Activated CD4-positive, CD25-positive, alpha-beta regulatory T cell (primary cell): ENCODE measurements around the gene HOXB6.

ENCODE experiments used
- DNase-seq, 4 experiments: peaks; one replicate each; lab custom pipeline; 2025; lab: John Stamatoyannopoulos, UW

HOXB6 gene

DNA sequence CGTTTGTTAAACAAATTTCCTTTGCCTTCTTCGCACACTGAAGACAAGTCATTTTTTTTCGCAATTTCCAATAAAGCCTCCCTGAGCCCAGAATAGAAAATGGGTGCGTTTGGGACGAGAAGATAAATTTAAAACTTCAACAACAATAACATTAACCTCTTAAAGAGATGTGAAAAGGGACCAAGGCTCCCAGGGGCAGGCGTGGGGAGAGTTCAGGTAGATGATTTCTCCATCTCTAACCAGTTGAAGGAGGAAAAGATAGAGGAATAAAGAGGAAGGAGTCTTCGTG, 25.4 kb downstream of the HOXB6 start:
- no peak for DNase-seq

- no peak for DNase-seq
These were observed 25.9 kb downstream of the HOXB6 start for GRCh38 chr17:48578616-48579470.

GRCh38 chr17:48577946-48578615, 26.7 kb downstream of the HOXB6 start, which contains the start of gene HOXB4:
Gene HOXB4, minus strand, starts transcription at chr17:48578350. Its CDS starts 31 bp downstream, at chr17:48578319.
- DNase-seq: peak in 2 of 4 experiments; percentile 22 to 31

DNA sequence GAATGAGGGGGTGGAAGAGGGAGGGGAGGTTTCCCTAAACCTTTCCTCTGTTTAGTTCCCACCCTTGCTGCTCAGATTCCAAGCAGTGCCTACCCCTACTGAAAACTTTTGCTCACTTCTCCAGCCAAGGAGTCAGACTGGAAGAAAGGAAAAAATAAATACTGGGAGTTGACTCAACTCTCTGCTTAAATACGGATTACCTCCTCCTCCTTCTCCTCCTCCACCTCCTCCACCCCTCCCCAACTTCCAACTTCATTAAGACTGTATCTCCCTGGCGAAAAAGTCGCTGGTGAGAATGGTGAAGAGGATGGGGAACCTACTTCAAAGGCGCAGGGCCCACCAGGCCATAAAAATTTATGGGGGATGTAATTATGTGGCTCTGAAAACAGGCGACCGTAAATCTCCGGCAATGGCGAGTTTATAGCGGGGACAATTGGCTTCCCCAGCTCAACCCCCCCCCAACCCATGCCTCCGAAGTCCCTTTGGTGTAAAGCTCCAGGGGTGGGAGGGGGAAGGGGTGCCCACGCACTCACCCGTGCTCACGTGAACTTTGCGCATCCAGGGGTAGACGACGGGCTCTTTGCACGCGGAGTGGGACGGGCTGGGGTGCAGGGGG, 27.3 kb downstream of the HOXB6 start:
- DNase-seq: no peak

GRCh38 chr17:48576479-48577309, 28.1 kb downstream of the HOXB6 start:
- no peak for DNase-seq

DNA sequence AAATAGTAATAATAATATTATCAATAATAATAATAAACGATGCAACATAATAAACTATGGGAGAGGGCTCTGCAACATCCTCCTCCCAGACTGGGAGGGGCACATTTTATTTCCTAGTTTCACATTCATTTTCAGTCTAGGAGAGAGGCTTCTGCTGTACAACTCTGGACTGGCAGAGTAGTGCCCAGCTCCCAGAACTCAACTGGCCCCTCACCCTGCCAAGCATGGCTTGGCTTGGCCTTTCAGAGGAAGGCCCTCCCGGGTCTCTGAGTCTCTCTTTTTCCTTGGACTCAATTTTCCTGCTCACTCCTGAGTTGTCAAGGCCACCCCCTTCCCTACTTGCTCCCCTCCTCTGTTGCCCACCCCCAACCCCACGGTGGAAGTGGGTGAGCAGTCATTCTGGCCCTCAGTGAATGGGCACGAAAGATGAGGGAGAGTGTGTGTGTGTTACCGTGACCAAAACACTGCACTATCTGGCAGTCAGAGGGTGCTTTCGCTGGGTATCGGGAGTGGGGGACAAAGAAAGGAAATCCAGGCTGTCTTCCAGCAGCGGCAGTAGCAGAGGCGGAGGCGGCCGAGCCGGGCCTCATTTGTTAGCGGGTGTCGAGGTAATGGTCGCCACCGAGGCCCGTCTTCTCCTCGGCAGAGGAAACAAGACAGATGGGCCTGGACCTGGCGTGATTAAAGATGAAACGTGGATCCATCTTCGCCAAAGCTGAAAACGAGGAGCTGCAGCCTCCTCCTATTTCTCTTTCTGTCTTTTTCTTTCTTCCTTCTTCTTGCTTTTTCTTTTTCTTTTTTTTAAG, 28.9 kb downstream of the HOXB6 start:
- no peak for DNase-seq

GRCh38 chr17:48575066-48575582, 29.7 kb downstream of the HOXB6 start:
- DNase-seq: no peak

DNA sequence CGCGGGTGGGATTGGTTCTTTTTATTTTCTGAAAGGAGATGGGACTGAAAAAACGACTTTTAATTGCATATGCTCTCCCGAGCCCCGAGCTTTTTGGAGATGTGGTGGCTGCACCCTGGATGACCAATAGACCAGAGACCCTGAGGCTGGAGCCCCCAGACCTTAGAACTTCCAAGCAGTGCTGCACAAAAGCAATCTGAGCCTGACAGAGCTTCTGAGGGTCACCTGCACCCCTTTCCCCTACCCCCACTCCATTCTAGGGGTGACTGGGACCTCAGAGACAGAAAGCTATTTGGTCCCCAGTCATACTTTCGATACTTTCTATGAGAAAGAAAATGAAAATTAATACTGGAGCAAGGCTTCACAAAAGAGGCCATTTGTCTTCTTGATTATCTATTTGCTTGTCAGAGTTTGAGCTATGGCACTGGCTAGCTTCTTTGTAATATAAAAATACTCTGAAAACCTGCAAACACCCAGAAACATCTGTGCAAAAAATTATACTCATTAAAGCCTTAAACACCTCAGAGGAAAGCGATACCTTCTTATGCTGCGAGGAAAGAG, 30.2 kb downstream of the HOXB6 start:
- no peak for DNase-seq

DNA sequence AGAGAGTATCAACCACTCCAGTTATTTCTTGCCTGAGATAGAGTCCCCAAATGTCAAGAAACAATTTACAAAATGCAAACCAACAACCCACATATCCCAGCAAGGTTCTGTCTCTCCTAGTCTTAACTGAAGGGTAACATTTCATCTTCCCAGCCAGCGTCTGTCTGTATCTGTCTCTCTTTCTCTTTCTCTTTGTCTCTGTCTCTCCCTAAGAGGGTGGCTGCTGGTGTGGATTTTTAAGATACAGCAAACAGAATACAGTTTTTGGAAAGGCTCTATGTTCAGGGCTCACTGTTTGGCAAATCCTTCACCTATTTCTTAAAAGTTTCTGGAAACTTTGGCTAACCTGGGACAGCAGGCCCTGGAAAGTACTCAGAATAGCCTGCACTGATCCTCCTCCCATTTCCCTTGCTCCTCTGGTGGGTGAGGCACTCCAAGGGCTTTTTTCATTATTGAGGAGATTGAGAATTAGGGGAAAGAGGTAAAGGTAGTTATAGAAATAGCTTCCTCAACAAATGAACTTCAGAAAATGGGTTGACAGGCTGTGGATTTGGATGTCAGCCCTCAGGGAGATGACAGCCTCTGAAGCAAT, 32.9 kb downstream of the HOXB6 start:
- no peak for DNase-seq

DNA sequence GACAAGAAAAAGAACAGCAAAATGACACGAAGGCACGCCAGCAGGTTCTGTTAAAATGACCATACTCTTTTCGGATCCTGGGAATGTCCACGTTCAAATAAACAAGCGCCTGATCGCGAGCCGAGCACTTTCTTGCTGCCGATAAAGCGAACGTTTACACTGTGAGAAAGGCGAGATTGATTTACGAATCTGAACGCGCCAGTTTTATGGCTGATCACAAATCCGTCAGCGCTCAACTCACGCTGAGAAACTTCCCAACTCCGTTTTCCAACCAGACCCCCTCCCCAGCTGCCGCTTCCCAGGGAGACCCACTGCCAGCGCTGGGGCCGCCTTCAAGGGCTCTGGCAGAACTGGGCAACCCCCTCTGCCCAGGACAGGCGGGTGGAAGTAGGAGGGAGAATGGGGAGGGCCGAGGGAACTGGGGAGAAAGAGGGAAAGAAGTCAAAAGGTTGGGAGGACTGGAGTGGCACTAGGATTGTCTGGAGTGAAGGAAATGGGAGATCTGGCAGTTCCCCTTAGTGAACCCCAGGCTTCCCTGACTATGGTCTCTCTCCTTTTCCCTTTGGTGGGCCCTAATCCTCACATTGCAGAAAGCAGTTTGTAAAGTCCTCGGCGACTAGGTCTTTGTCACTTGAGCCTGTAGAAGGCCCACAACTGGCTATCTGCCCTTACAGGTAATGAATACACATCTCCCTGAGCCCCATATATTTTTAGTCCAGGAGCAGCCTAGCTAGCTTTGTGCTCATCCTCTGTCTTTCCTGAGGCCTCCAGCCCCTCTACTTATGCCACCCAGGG, 33.6 kb downstream of the HOXB6 start:
- DNase-seq: no peak

DNA sequence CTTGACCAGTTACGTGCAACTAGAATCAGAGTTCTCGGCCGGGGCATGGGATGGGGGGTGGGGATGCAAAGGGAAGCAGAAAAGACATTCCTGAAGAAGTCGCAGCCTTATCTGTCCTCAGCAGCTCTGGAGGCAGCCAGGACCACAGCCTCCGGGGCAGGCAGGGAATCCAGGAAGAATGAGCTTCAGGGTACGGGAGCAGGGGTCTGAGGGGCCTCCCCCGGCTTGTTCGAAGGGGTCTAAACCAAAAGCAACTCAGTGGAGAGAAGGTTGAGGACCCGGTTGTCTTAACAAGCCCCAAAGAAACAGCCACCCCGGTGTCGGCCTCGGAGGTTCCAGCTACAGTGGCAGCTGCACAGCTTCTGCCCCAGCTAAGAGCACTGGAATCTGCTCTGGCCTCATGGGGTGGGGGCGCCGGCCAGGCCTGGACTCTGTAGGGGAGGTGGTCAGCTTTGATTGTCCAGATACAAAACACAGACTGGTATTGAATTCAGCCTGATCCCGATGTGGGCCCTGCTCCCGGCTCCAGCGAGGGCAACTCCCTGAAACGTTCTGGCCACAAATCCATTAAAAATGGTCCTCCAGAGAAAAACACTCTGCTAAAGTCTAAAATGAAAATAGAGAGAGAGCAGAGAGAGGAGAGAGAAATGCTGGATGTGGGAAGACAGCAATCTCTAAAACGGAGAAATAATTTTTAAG, 34.3 kb downstream of the HOXB6 start:
- no peak for DNase-seq

- no peak for DNase-seq
These were observed 35.0 kb downstream of the HOXB6 start for GRCh38 chr17:48569674-48570324.

GRCh38 chr17:48569240-48569582, 35.6 kb downstream of the HOXB6 start:
- no peak for DNase-seq

DNA sequence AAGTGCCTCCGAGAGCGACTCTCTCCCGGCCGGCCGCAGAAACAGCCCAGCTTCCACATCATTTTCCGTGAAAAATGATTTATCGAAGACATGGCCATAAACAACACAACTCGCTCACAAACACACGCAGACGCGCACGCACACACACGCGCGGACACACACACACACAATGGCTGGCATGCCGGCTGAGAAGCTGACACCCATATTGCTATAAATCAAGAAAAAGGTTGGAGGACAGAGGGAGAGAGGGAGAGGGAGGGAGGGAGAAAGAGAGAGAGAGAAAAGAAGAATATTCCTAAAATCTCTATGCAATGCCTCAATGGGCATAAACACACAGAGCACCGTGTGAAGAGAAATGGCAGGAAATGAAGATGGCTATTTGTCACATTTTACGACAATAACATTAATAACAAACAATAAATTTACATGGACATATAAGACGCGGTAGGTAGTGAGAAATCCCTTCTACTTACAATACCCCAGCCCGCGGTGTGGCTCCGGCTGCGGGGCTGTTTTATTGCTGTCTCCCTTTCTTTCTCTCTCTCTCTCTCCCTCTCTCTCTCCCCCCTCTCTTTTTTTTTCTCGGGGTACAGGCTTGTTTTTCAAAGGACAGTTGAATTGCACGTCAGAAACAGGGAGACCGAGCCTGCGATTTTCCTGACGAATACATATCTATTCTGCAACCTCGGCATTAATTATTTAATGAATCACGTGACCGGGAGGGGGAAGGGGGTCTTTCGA, 36.1 kb downstream of the HOXB6 start:
- no peak for DNase-seq

DNA sequence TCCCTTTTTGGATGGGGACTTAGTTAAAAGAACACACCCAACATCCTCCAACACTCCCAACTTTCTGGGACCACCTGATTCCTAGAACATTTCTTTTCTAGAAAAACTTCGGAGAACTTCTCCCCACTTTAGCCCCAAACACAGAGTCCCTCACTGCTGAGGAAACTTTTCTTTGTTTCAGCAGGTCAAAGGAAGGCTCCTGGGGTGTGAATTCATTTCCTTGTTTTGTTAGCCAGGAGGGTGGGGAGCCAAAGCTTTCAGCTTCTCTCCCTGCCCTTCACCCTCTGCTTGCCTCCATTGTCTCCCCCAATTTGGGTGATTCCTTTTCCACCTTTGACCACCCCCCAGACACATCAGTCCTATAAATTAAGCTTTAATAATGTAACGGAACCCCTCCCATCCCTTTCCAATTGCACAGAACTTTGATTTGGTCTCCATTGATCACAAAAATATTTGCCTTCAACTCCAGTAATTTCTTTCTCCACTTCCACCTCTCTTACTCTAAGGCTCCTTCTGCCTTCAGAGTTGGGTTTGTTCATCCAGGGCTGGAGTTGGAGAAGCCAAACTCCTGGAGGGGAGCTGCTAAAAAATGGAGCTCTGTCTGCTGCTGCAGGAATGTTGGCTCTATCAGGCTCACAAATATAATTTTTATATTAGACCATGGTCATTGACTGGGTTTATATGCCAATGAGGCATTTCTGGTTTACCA, 37.0 kb downstream of the HOXB6 start:
- DNase-seq: no peak

DNA sequence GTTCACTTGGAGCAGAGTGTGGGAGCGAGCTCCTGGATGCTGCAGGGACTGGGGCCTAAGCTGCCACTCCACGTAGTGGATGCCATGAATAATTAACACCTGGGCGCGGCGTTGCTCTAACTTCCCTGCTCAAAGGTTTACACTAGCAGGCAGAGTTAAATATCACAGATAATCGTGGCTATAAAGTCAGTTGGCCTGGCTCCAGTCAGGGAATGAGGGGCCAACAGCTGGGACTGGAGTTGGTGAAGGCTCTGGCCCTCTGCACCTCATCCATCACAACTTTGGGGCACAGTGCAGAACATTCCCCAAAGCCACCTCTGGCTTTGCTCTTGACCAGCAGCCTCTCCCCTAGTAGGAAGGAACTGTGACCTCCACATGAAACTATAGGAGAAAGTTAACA, 37.6 kb downstream of the HOXB6 start:
- DNase-seq: no peak

GRCh38 chr17:48566717-48567116, 38.1 kb downstream of the HOXB6 start:
- DNase-seq: no peak
